ENCODE data around the gene ZC3H13.

Gene ZC3H13

DNA sequence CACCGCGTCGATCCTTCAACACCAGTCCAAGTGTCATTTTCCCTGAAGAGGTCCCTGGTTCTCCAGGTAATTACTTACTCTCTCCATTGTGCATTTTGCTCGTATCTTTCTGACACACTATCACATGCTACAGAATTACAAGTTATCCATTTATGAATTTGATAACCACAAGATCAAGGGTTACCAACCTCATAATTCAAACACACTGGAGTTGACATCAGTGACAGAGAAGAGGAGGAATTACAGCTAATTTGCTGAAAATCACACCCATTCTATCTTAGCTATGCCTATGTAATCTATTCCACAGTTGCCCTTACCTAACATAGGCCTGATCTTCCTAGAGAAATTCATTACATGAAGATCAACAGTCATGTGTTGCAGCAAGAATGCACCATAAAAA lies 14.2 kb downstream of the ZC3H13 start:
- H3K9ac ChIP-seq (ENCODE audit: low read length) = no peak overlapping the region
- peaks cover 25% of the 10 kb centered on the region for H3K36me3 ChIP-seq (ENCODE audit: insufficient read depth, low read length)
- H3K4me1 ChIP-seq (ENCODE audit: insufficient read depth, low read length) = no peaks in the 10 kb centered on the region
- no peaks in the 10 kb centered on the region for H3K27me3 ChIP-seq (ENCODE audit: control insufficient read depth in 1 of 2, insufficient read depth in 2 of 2, low read length in 2 of 2)
- no peak overlapping the region for H3K4me3 ChIP-seq (ENCODE audit: low read depth in 1 of 2, low read length in 2 of 2)
- no peak overlapping the region for H3K27ac ChIP-seq (ENCODE audit: low read depth, low read length)
- no peaks in the 10 kb centered on the region for H3K9me3 ChIP-seq (ENCODE audit: low read length)

DNA sequence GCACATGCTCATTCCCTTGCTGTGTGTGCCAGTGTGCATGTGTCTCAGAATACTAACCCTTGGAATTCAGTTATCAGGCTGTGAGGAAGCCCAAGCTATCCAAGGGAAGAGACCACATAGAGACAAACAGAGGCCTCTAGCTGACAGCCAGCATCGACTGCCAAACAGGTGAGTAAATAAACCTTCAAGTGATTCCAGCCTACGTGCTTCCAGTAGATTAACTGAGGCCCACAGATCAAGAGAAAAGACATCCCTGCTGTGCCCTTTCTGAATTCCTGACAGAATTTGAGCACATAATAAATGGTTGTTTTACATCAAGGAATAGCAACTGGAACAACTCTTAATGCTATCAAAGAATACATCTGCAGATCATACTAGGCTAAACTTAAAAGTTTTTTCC lies 17.5 kb downstream of the ZC3H13 start:
- H3K27me3 ChIP-seq (ENCODE audit: control insufficient read depth in 1 of 2, insufficient read depth in 2 of 2, low read length in 2 of 2) = no peaks in the 10 kb centered on the region
- no peak overlapping the region for H3K27ac ChIP-seq (ENCODE audit: low read depth, low read length)
- no peaks in the 10 kb centered on the region for H3K9me3 ChIP-seq (ENCODE audit: low read length)
- no peaks in the 10 kb centered on the region for H3K4me1 ChIP-seq (ENCODE audit: insufficient read depth, low read length)
- peaks cover 20% of the 10 kb centered on the region for H3K36me3 ChIP-seq (ENCODE audit: insufficient read depth, low read length)
- H3K4me3 ChIP-seq (ENCODE audit: low read depth in 1 of 2, low read length in 2 of 2) = no peak overlapping the region
- no peak overlapping the region for H3K9ac ChIP-seq (ENCODE audit: low read length)

- Histone ChIP-seq H3K27ac (ENCODE audit: low read depth, low read length) (no peak overlapping the region), H3K27me3 (ENCODE audit: control insufficient read depth in 1 of 2, insufficient read depth in 2 of 2, low read length in 2 of 2) (no peaks in the 10 kb centered on the region), H3K9ac (ENCODE audit: low read length) (no peak overlapping the region), H3K36me3 (ENCODE audit: insufficient read depth, low read length) (peaks cover 13% of the 10 kb centered on the region), H3K9me3 (ENCODE audit: low read length) (no peaks in the 10 kb centered on the region), H3K4me1 (ENCODE audit: insufficient read depth, low read length) (no peaks in the 10 kb centered on the region), H3K4me3 (ENCODE audit: low read depth in 1 of 2, low read length in 2 of 2) (no peak overlapping the region)
These were observed 20.2 kb downstream of the ZC3H13 start for GRCh38 chr13:46032341-46032740.

- peaks cover 13% of the 10 kb centered on the region for H3K36me3 ChIP-seq (ENCODE audit: insufficient read depth, low read length)
- no peak overlapping the region for H3K27ac ChIP-seq (ENCODE audit: low read depth, low read length)
- no peaks in the 10 kb centered on the region for H3K4me1 ChIP-seq (ENCODE audit: insufficient read depth, low read length)
- H3K4me3 ChIP-seq (ENCODE audit: low read depth in 1 of 2, low read length in 2 of 2) = no peak overlapping the region
- no peak overlapping the region for H3K9ac ChIP-seq (ENCODE audit: low read length)
- no peaks in the 10 kb centered on the region for H3K9me3 ChIP-seq (ENCODE audit: low read length)
- H3K27me3 ChIP-seq (ENCODE audit: control insufficient read depth in 1 of 2, insufficient read depth in 2 of 2, low read length in 2 of 2) = no peaks in the 10 kb centered on the region
These were observed 20.8 kb downstream of the ZC3H13 start for GRCh38 chr13:46031581-46032263.

DNA sequence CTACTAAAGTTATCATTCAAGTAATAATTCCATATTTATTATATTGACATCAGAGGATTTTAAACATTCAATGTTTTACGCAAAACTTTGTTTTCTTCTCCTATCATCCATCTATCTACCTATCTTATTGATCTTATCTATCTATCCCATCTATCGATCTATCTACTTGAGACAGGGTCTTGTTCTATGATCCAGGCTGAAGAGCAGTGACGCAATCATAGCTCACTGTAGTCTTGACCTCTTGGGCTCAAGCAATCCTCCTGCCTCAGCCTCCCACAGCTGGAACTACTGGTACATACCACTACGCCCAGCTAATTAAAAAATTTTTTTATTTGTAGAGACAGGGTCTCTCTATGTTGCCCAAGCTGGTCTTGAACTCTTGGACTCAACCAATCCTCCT lies 27.4 kb downstream of the ZC3H13 start:
- Histone ChIP-seq H3K4me3 (ENCODE audit: low read depth in 1 of 2, low read length in 2 of 2) (no peak overlapping the region), H3K9ac (ENCODE audit: low read length) (no peak overlapping the region), H3K36me3 (ENCODE audit: insufficient read depth, low read length) (no peaks in the 10 kb centered on the region), H3K4me1 (ENCODE audit: insufficient read depth, low read length) (no peaks in the 10 kb centered on the region), H3K27ac (ENCODE audit: low read depth, low read length) (no peak overlapping the region), H3K9me3 (ENCODE audit: low read length) (no peaks in the 10 kb centered on the region), H3K27me3 (ENCODE audit: control insufficient read depth in 1 of 2, insufficient read depth in 2 of 2, low read length in 2 of 2) (no peaks in the 10 kb centered on the region)

DNA sequence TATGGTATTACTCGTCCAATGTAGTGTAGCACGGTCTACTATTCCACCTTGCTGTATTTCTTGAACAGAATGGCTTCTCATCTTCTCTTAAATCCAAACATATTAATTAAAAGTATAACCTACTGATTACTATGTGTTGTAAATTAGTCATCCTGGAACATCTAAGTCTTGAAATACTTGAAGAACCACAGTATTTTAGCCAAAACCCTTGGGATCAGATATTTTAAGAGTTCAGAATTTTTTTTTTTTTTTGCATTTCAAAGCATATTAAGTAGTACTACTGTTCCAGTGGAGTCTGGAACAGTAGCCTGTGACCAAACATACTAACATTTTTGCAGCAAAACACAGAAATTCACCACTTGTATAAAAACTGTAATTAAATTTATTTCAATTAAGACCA lies 30.1 kb downstream of the ZC3H13 start:
- no peaks in the 10 kb centered on the region for H3K4me1 ChIP-seq (ENCODE audit: insufficient read depth, low read length)
- H3K9me3 ChIP-seq (ENCODE audit: low read length) = no peaks in the 10 kb centered on the region
- H3K27me3 ChIP-seq (ENCODE audit: control insufficient read depth in 1 of 2, insufficient read depth in 2 of 2, low read length in 2 of 2) = no peaks in the 10 kb centered on the region
- no peak overlapping the region for H3K9ac ChIP-seq (ENCODE audit: low read length)
- no peak overlapping the region for H3K27ac ChIP-seq (ENCODE audit: low read depth, low read length)
- H3K36me3 ChIP-seq (ENCODE audit: insufficient read depth, low read length) = peaks cover 11% of the 10 kb centered on the region
- no peak overlapping the region for H3K4me3 ChIP-seq (ENCODE audit: low read depth in 1 of 2, low read length in 2 of 2)

- Histone ChIP-seq H3K27ac (ENCODE audit: low read depth, low read length) (no peak overlapping the region), H3K36me3 (ENCODE audit: insufficient read depth, low read length) (peaks cover 15% of the 10 kb centered on the region), H3K9ac (ENCODE audit: low read length) (no peak overlapping the region), H3K4me1 (ENCODE audit: insufficient read depth, low read length) (no peaks in the 10 kb centered on the region), H3K9me3 (ENCODE audit: low read length) (no peaks in the 10 kb centered on the region), H3K4me3 (ENCODE audit: low read depth in 1 of 2, low read length in 2 of 2) (no peak overlapping the region), H3K27me3 (ENCODE audit: control insufficient read depth in 1 of 2, insufficient read depth in 2 of 2, low read length in 2 of 2) (no peaks in the 10 kb centered on the region)
These were observed 36.3 kb downstream of the ZC3H13 start for GRCh38 chr13:46016216-46016615.

GRCh38 chr13:46015366-46015765 lies 37.2 kb downstream of the ZC3H13 start:
- no peaks in the 10 kb centered on the region for H3K4me1 ChIP-seq (ENCODE audit: insufficient read depth, low read length)
- H3K4me3 ChIP-seq (ENCODE audit: low read depth in 1 of 2, low read length in 2 of 2) = no peak overlapping the region
- peaks cover 17% of the 10 kb centered on the region for H3K36me3 ChIP-seq (ENCODE audit: insufficient read depth, low read length)
- no peaks in the 10 kb centered on the region for H3K9me3 ChIP-seq (ENCODE audit: low read length)
- H3K9ac ChIP-seq (ENCODE audit: low read length) = no peak overlapping the region
- H3K27ac ChIP-seq (ENCODE audit: low read depth, low read length) = no peak overlapping the region
- H3K27me3 ChIP-seq (ENCODE audit: control insufficient read depth in 1 of 2, insufficient read depth in 2 of 2, low read length in 2 of 2) = no peaks in the 10 kb centered on the region

- Histone ChIP-seq H3K36me3 (ENCODE audit: insufficient read depth, low read length) (peaks cover 22% of the 10 kb centered on the region), H3K9me3 (ENCODE audit: low read length) (no peaks in the 10 kb centered on the region), H3K27me3 (ENCODE audit: control insufficient read depth in 1 of 2, insufficient read depth in 2 of 2, low read length in 2 of 2) (no peaks in the 10 kb centered on the region), H3K4me1 (ENCODE audit: insufficient read depth, low read length) (no peaks in the 10 kb centered on the region), H3K4me3 (ENCODE audit: low read depth in 1 of 2, low read length in 2 of 2) (no peak overlapping the region), H3K27ac (ENCODE audit: low read depth, low read length) (no peak overlapping the region), H3K9ac (ENCODE audit: low read length) (no peak overlapping the region)
These were observed 40.1 kb downstream of the ZC3H13 start for GRCh38 chr13:46012404-46012803.

- no peak overlapping the region for H3K27ac ChIP-seq (ENCODE audit: low read depth, low read length)
- H3K27me3 ChIP-seq (ENCODE audit: control insufficient read depth in 1 of 2, insufficient read depth in 2 of 2, low read length in 2 of 2) = no peaks in the 10 kb centered on the region
- peaks cover 26% of the 10 kb centered on the region for H3K36me3 ChIP-seq (ENCODE audit: insufficient read depth, low read length)
- H3K4me1 ChIP-seq (ENCODE audit: insufficient read depth, low read length) = no peaks in the 10 kb centered on the region
- no peaks in the 10 kb centered on the region for H3K9me3 ChIP-seq (ENCODE audit: low read length)
- no peak overlapping the region for H3K9ac ChIP-seq (ENCODE audit: low read length)
- H3K4me3 ChIP-seq (ENCODE audit: low read depth in 1 of 2, low read length in 2 of 2) = no peak overlapping the region
These were observed 42.4 kb downstream of the ZC3H13 start for GRCh38 chr13:46010148-46010547.

DNA sequence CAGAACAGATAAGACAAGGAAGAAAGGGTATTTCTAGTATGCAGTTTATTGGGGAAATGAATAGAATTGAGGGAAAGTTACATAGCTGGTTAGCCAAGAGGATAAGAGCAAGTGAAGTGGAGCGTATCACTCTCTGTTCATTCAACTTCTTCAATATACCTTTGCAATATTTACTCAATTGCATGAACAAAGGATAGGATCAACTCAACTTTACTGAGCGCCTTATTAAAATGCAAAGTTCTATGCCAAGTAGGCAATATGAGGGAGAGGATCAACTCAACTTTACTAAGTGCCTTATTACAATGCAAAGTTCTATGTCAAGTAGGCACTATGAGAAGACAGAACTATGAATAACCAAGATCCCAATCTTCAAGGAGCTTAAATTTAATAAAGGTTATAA lies 43.9 kb downstream of the ZC3H13 start:
- Histone ChIP-seq H3K9me3 (ENCODE audit: low read length) (no peaks in the 10 kb centered on the region), H3K4me1 (ENCODE audit: insufficient read depth, low read length) (no peaks in the 10 kb centered on the region), H3K27me3 (ENCODE audit: control insufficient read depth in 1 of 2, insufficient read depth in 2 of 2, low read length in 2 of 2) (no peaks in the 10 kb centered on the region), H3K9ac (ENCODE audit: low read length) (no peak overlapping the region), H3K36me3 (ENCODE audit: insufficient read depth, low read length) (peaks cover 26% of the 10 kb centered on the region), H3K27ac (ENCODE audit: low read depth, low read length) (no peak overlapping the region), H3K4me3 (ENCODE audit: low read depth in 1 of 2, low read length in 2 of 2) (no peak overlapping the region)

- Histone ChIP-seq H3K4me1 (ENCODE audit: insufficient read depth, low read length) (no peaks in the 10 kb centered on the region), H3K36me3 (ENCODE audit: insufficient read depth, low read length) (peaks cover 34% of the 10 kb centered on the region), H3K9ac (ENCODE audit: low read length) (no peak overlapping the region), H3K27ac (ENCODE audit: low read depth, low read length) (no peak overlapping the region), H3K4me3 (ENCODE audit: low read depth in 1 of 2, low read length in 2 of 2) (no peak overlapping the region), H3K27me3 (ENCODE audit: control insufficient read depth in 1 of 2, insufficient read depth in 2 of 2, low read length in 2 of 2) (no peaks in the 10 kb centered on the region), H3K9me3 (ENCODE audit: low read length) (no peaks in the 10 kb centered on the region)
These were observed 45.7 kb downstream of the ZC3H13 start for GRCh38 chr13:46006688-46007452.

Measured in muscle layer of colon (tissue), 2 donors.